Gastrocnemius medialis (tissue), 4 donors: Measurements from ENCODE around the gene CCDC158. TPM values are rescaled to one million over a fixed set of nuclear protein-coding genes. Genes with fewer than 3 reads are reported as not detected.

Experiments
- ATAC-seq, 2 donors: fragments of 150-250 bp; one replicate each; pipeline ENCODE4 v1.9.1; 2016
- DNase-seq, 2 donors: peaks; one replicate each; pipeline ENCODE4 v3.0.0-alpha.2; 2019
- H3K27ac ChIP-seq, 4 donors: fragments of 200-600 bp; sonication (generic); 1 replicate in 1 of 4; 2 replicates in 3 of 4; pipeline ENCODE4 v1.5.1; 2016 to 2018; ENCODE audit warnings: mild to moderate bottlenecking in 2 of 4, moderate library complexity in 1 of 4
- H3K27me3 ChIP-seq, 3 donors: fragments of 200-600 bp; sonication (generic) in 2 of 3; 1 replicate in 1 of 3; 2 replicates in 2 of 3; pipeline versions ENCODE4 v1.5.1 to v1.6.0; 2016 to 2019; ENCODE audit warnings: mild to moderate bottlenecking in 1 of 3, moderate library complexity in 1 of 3
- H3K36me3 ChIP-seq, 2 donors: fragments of 200-600 bp; sonication (generic) in 1 of 2; one replicate each; pipeline ENCODE4 v1.5.1; 2017 to 2018
- H3K4me1 ChIP-seq, 2 donors: fragments of 200-600 bp; sonication (generic) in 1 of 2; one replicate each; pipeline ENCODE4 v1.5.1; 2016 to 2017; ENCODE audit warnings: mild to moderate bottlenecking in 2 of 2
- H3K4me3 ChIP-seq, 4 donors: fragments of 200-600 bp; sonication (generic) in 3 of 4; 1 replicate in 1 of 4; 2 replicates in 3 of 4; pipeline ENCODE4 v1.5.1; 2016 to 2019; ENCODE audit warnings: mild to moderate bottlenecking in 2 of 4
- H3K9me3 ChIP-seq, 3 donors: fragments of 200-600 bp; sonication (generic) in 2 of 3; 1 replicate in 1 of 3; 2 replicates in 2 of 3; pipeline ENCODE4 v1.5.1; 2016 to 2019
- POLR2A ChIP-seq, 2 donors: fragments of 450-650 bp; IDR thresholded peaks; one replicate each; pipeline ENCODE4 v1.6.1; 2017; ENCODE audit warnings: antibody characterized with exemption in 2 of 2, mild to moderate bottlenecking in 2 of 2, moderate library complexity in 2 of 2
- in situ Hi-C, 4 donors: fragments of 200-750 bp; cut with MboI; loops; one replicate each; pipeline versions ENCODE4 v1.15.0 to v1.8.0; 2017; ENCODE audit warnings: low sequenced_read_pairs in 4 of 4
- intact Hi-C: fragments of 100-400 bp; cut with DNase I; formaldehyde crosslinking; loops from one replicate; pipeline ENCODE4 v1.15.1; 2023; ENCODE audit warnings: low total_unique reads
- total RNA-seq, 4 donors: library from RNA; depleted of rRNA; stranded (reverse); fragments of >200 nt; gene quantifications; one replicate each; pipeline versions ENCODE4 v1.1.0 to v1.2.3, GENCODE V29; 2016
- TF ChIP-seq, protein P1 (sequence below), 5 experiments: fragments of 450-650 bp in 3 of 5; fragments of 200-600 bp in 2 of 5; sonication (generic) in 2 of 5; IDR thresholded peaks in 4 of 5; conservative IDR thresholded peaks in 1 of 5; 1 replicate in 4 of 5; 2 replicates in 1 of 5; pipeline ENCODE4 v1.5.1; 2016 to 2019; ENCODE audit warnings: antibody characterized with exemption in 5 of 5, mild to moderate bottlenecking in 3 of 5, moderate library complexity in 3 of 5

CCDC158 gene
- total RNA-seq, 4 donors from 2014 or later, result not detected

DNA sequence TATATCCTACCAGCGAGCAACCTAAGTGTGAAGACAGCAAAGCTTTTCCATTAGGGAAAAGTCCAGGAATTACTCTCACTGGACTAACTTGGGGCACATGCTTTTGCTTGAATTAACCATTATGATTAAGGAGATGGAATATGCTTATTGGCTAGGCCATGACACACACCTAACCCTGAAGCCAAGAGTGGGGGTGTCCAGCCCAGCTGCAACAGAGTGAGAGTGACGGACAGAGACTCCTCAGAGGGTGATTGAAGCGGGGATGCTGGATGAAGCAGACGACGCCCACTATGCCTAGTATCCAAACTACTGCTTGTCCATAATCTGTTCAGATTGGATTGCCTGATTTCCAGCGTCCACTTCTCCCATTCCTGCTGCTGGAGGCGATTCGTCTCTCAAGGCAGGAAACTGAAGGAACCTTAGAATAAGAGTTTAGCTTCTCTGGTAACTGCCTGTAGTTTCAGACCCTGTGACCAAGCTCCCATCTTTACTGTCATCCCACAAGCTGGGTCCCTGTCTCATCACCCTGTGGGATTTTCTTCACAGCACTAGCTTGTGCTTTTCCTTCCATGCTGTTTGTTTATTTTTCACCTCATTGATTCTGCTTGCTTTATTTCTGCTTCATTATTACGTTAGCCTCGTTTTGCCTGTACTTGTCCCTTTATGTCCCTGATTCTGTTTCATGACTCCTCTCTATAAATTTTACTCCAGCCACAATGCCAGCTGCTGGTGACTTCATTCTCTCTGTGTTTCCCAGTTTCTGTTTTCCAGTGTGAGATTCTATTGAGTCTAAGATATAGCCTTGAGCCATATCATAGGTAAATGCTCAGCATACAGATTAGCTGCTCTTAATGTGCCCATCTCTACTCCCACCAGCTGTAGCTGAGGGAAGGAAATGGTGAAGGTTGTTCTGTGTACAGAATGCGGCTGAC is 150.4 kb downstream of the CCDC158 start:
- TF ChIP-seq POLR2A (IDR thresholded peaks at IDR 0.05), result no peak
- TF ChIP-seq, protein P1, sequence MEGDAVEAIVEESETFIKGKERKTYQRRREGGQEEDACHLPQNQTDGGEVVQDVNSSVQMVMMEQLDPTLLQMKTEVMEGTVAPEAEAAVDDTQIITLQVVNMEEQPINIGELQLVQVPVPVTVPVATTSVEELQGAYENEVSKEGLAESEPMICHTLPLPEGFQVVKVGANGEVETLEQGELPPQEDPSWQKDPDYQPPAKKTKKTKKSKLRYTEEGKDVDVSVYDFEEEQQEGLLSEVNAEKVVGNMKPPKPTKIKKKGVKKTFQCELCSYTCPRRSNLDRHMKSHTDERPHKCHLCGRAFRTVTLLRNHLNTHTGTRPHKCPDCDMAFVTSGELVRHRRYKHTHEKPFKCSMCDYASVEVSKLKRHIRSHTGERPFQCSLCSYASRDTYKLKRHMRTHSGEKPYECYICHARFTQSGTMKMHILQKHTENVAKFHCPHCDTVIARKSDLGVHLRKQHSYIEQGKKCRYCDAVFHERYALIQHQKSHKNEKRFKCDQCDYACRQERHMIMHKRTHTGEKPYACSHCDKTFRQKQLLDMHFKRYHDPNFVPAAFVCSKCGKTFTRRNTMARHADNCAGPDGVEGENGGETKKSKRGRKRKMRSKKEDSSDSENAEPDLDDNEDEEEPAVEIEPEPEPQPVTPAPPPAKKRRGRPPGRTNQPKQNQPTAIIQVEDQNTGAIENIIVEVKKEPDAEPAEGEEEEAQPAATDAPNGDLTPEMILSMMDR (IDR thresholded peaks at IDR 0.05 in 4 of 5, conservative IDR thresholded peaks at IDR 0.05 in 1 of 5), result no peak

GRCh38 chr4:76267811-76268210 is 153.1 kb downstream of the CCDC158 start:
- H3K27me3 ChIP-seq, result no peaks in the 10 kb centered on the region
- H3K36me3 ChIP-seq, result no peaks in the 10 kb centered on the region
- no peaks in the 10 kb centered on the region for H3K9me3 ChIP-seq
- intact Hi-C loops, result no loop called here
- DNase-seq (no peak), ATAC-seq (no peak)
- H3K4me3 ChIP-seq, result no peak overlapping the region
- no peaks in the 10 kb centered on the region for H3K4me1 ChIP-seq
- H3K27ac ChIP-seq, result no peak overlapping the region
- in situ Hi-C loops, result loop anchor here in 1 of 4 donors (25.0 kb wide), 1 partner anchor 244 kb away; no protein-coding TSS in a partner anchor
- TF ChIP-seq POLR2A (IDR thresholded peaks at IDR 0.05), result no peak
- TF ChIP-seq, protein P1 (IDR thresholded peaks at IDR 0.05 in 4 of 5, conservative IDR thresholded peaks at IDR 0.05 in 1 of 5), result no peak

More for the DNA sequence above, 150.4 kb downstream of the CCDC158 start:
- DNase-seq, result no peak
- H3K4me3 ChIP-seq, result no peak overlapping the region
- ATAC-seq, result no peak
- H3K27me3 ChIP-seq, result no peaks in the 10 kb centered on the region
- H3K9me3 ChIP-seq, result no peaks in the 10 kb centered on the region
- in situ Hi-C loops, result loop anchor here in 1 of 4 donors (25.0 kb wide), 1 partner anchor 242 kb away; no protein-coding TSS in a partner anchor
- intact Hi-C loops, result no loop called here
- H3K27ac ChIP-seq, result no peak overlapping the region
- H3K4me1 ChIP-seq, result no peaks in the 10 kb centered on the region
- H3K36me3 ChIP-seq, result no peaks in the 10 kb centered on the region

- Histone ChIP-seq H3K27me3 (no peaks in the 10 kb centered on the region), H3K36me3 (no peaks in the 10 kb centered on the region), H3K4me1 (no peaks in the 10 kb centered on the region), H3K4me3 (no peak overlapping the region), H3K9me3 (no peaks in the 10 kb centered on the region), H3K27ac (no peak overlapping the region)
- DNase-seq (no peak), ATAC-seq (no peak)
- TF ChIP-seq, protein P1 (IDR thresholded peaks at IDR 0.05 in 4 of 5, conservative IDR thresholded peaks at IDR 0.05 in 1 of 5), result no peak
- TF ChIP-seq POLR2A (IDR thresholded peaks at IDR 0.05), result no peak
- in situ Hi-C loops, result loop anchor here in 1 of 4 donors (25.0 kb wide), 1 partner anchor 246 kb away; no protein-coding TSS in a partner anchor
- intact Hi-C loops, result no loop called here
Observed at GRCh38 chr4:76266627-76267026, 154.3 kb downstream of the CCDC158 start.

- DNase-seq (no peak), ATAC-seq (no peak)
- in situ Hi-C loops, result loop anchor here in 1 of 4 donors (25.0 kb wide), 1 partner anchor 247 kb away; no protein-coding TSS in a partner anchor
Observed at GRCh38 chr4:76265631-76266218, 155.2 kb downstream of the CCDC158 start.

More at GRCh38 chr4:76265631-76266218, 155.2 kb downstream of the CCDC158 start:
- TF ChIP-seq, protein P1 (IDR thresholded peaks at IDR 0.05 in 4 of 5, conservative IDR thresholded peaks at IDR 0.05 in 1 of 5), result no peak
- no peak for TF ChIP-seq POLR2A (IDR thresholded peaks at IDR 0.05)
- Histone ChIP-seq H3K9me3 (no peaks in the 10 kb centered on the region), H3K4me1 (no peaks in the 10 kb centered on the region), H3K4me3 (no peak overlapping the region), H3K27ac (no peak overlapping the region), H3K36me3 (no peaks in the 10 kb centered on the region), H3K27me3 (no peaks in the 10 kb centered on the region)
- intact Hi-C loops, result no loop called here

Other genes with a start within 250 kb of the CCDC158 start
- 100 to 1,000 TPM in 3 of 4 donors, 10 to 100 TPM in 1; 91.3 to 292 (median 186) TPM for gene SCARB2, start 207.3 kb downstream of the CCDC158 start, total RNA-seq
- gene FAM47E, start 169.4 kb downstream of the CCDC158 start, total RNA-seq, result 1 to 10 TPM in 3 of 4 donors, under 1 TPM in 1; 0.56 to 6.8 (median 3.8) TPM
- 10 to 100 TPM; 17.9 to 57.5 (median 41.5) TPM for gene STBD1, start 114.4 kb downstream of the CCDC158 start, total RNA-seq
- gene SHROOM3, start 14.1 kb upstream of the CCDC158 start, total RNA-seq, result 1 to 10 TPM in 2 of 4 donors, under 1 TPM in 2; 0.20 to 1.7 (median 0.98) TPM